ENCODE results near the gene TOMM22.

GRCh38 chr22:38655519-38656255, 26.1 kb upstream of the TOMM22 start:
- TF ChIP-seq CTCF (conservative IDR thresholded peaks at IDR 0.05; ENCODE audit: low read depth in 2 of 2) (no peak), POLR2AphosphoS5 (IDR thresholded peaks at IDR 0.05; ENCODE audit: low read depth) (no peak; the same call in 1 of the 2 replicates), ZNF331 (CRISPR knock-in tag; IDR thresholded peaks at IDR 0.05; ENCODE audit: low read depth) (no peak), EZH2 (IDR thresholded peaks at IDR 0.05; ENCODE audit: low read depth, unreplicated experiment) (no peak), EZH2phosphoT487 (IDR thresholded peaks at IDR 0.05; ENCODE audit: unreplicated experiment) (no peak), REST (IDR thresholded peaks at IDR 0.05; ENCODE audit: unreplicated experiment) (no peak)
- TF ChIP-seq, protein P1, sequence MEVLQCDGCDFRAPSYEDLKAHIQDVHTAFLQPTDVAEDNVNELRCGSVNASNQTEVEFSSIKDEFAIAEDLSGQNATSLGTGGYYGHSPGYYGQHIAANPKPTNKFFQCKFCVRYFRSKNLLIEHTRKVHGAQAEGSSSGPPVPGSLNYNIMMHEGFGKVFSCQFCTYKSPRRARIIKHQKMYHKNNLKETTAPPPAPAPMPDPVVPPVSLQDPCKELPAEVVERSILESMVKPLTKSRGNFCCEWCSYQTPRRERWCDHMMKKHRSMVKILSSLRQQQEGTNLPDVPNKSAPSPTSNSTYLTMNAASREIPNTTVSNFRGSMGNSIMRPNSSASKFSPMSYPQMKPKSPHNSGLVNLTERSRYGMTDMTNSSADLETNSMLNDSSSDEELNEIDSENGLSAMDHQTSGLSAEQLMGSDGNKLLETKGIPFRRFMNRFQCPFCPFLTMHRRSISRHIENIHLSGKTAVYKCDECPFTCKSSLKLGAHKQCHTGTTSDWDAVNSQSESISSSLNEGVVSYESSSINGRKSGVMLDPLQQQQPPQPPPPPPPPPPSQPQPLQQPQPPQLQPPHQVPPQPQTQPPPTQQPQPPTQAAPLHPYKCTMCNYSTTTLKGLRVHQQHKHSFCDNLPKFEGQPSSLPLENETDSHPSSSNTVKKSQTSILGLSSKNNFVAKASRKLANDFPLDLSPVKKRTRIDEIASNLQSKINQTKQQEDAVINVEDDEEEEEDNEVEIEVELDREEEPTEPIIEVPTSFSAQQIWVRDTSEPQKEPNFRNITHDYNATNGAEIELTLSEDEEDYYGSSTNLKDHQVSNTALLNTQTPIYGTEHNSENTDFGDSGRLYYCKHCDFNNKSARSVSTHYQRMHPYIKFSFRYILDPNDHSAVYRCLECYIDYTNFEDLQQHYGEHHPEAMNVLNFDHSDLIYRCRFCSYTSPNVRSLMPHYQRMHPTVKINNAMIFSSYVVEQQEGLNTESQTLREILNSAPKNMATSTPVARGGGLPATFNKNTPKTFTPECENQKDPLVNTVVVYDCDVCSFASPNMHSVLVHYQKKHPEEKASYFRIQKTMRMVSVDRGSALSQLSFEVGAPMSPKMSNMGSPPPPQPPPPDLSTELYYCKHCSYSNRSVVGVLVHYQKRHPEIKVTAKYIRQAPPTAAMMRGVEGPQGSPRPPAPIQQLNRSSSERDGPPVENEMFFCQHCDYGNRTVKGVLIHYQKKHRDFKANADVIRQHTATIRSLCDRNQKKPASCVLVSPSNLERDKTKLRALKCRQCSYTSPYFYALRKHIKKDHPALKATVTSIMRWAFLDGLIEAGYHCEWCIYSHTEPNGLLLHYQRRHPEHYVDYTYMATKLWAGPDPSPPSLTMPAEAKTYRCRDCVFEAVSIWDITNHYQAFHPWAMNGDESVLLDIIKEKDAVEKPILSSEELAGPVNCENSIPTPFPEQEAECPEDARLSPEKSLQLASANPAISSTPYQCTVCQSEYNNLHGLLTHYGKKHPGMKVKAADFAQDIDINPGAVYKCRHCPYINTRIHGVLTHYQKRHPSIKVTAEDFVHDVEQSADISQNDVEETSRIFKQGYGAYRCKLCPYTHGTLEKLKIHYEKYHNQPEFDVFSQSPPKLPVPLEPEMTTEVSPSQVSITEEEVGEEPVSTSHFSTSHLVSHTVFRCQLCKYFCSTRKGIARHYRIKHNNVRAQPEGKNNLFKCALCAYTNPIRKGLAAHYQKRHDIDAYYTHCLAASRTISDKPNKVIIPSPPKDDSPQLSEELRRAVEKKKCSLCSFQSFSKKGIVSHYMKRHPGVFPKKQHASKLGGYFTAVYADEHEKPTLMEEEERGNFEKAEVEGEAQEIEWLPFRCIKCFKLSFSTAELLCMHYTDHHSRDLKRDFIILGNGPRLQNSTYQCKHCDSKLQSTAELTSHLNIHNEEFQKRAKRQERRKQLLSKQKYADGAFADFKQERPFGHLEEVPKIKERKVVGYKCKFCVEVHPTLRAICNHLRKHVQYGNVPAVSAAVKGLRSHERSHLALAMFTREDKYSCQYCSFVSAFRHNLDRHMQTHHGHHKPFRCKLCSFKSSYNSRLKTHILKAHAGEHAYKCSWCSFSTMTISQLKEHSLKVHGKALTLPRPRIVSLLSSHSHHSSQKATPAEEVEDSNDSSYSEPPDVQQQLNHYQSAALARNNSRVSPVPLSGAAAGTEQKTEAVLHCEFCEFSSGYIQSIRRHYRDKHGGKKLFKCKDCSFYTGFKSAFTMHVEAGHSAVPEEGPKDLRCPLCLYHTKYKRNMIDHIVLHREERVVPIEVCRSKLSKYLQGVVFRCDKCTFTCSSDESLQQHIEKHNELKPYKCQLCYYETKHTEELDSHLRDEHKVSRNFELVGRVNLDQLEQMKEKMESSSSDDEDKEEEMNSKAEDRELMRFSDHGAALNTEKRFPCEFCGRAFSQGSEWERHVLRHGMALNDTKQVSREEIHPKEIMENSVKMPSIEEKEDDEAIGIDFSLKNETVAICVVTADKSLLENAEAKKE (CRISPR knock-in tag; IDR thresholded peaks at IDR 0.05) = no peak

Data from GM23338 (cell line).